ENCODE results near the gene EZH2.
A peak's percentile ranks its signal among the peaks of the same experiment; 100 is the strongest.

The EZH2 gene

DNA sequence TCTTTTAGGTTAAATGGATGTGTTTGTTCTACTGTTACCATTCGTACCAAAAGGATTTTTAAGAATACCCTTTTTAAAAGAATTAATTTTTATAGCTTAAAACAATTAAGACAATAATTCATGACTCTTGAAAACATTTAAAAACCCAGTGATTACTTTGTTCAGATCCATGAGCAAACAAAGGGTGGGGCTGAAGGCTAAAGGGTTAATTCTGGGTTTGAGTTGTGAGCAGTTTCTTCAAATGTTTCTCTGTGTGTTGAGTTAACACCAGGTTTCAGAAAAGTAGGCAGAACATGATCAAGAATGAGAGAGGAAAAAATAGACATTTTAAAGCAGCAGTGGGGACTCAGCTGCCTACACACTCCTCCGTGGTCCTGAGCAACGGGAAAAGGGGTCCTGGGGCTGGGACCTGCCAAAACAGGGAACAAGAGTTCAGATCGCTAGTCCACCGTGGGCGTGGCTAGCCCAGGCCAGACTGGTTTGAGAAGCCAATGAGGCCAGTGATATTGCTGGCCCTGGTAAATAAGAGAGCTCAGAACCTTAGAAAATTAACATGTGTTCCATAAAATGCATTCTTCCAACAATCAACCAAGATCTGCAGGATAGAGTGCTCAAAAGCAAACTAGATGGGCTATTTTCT, 14.9 kb upstream of the EZH2 start:
- no peak for DNase-seq

DNA sequence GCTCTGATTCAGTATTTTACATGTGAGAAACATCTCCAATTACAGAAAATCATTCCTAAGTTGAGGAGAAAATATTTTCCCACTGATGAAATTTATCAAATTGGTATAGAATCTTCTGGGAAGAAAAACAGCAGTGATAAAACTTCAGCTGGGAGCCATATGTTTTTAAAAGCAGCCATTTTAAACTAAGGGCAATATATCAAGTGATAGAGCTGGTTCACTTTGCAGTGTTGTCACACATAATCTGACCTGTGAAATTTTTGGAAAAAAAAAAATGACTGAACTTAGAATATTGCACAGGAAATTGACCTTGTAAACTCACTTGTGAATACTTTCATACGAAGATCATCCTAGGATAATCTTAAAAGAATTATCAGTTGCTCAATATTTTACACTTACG, 10.5 kb upstream of the EZH2 start:
- DNase-seq, result no peak

DNA sequence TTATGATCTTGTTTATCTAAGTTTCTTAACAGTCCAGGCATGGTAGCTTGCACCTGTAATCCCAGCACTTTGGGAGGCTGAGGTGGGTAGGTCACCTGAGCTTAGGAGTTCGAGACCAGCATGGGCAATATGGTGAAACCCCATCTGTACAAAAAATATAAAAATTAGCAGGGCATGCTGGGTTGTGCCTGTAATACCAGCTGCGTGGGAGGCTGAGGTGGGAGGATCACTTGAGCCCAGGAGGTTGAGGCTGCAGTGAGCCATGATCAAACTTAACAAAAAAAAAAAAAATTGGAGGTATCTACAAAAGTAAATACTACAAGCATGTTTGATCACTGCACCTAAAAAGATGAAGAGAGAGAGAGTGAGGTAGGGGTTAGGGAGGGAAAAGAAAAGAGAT, 9.0 kb upstream of the EZH2 start:
- no peak for DNase-seq

DNA sequence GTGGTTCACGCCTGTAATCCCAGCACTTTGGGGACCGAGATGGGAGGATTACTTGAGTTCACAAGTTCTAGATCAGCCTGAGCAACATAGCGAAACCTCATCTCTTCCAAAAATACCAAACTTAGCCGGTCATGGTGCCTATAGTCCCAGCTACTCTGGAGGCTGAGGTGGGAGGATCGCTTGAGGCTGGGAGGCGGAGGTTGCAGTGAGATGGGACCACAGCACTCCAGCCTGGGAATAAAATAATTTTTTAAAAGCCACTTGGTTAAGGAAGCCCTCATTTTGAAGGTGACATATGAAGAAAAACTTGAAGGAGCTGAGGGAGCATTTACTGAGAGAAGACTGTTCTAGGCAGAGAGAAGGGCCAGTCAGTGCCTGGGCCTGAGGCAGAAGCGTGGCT, 4.2 kb upstream of the EZH2 start:
- no peak for DNase-seq

GRCh38 chr7:148886844-148887243, 2.8 kb upstream of the EZH2 start:
- DNase-seq, result no peak

GRCh38 chr7:148884299-148885022, 370 bp upstream of the EZH2 start:
- peak; percentile 76 for DNase-seq

GRCh38 chr7:148883266-148884048, 634 bp downstream of the EZH2 start:
- peak; percentile 47 for DNase-seq

DNA sequence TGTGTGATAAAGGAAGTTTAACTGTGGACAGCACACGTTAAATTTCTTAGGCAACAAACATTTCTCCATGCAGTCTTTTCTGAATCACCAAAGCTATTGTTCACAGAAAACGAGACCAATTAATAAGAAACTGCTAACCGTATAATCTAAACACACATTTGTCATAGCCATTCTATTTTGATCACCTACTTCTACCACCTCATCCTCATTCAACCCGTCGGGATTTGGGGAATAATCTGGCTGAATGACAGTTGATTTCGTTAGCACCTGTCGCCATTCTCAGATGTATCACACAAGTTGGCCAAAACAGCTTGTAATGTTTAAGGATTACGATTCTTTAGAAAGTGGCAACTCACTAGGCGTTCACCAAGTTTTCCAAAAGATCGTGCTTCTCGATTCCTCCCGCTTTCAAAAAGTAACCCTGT, 1.2 kb downstream of the EZH2 start:
- DNase-seq, result peak; percentile 47

DNA sequence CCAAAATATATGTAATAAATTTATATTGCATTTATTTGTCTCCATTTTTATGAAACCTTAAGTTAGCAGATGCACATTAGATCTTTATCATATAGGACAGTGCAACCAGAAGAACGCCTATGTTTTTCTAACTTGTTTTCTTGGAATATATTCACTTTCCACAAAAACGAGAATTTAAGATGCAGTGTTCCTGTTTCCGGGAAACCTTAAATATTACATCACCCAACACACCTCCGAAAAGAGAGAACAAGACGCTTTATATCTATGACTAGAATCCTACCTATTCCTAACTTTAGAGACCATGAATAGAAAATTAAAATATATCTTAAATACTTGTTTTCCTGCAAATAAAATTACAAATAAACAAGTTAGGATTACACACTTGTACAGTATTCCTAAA, 1.9 kb downstream of the EZH2 start:
- no peak for DNase-seq

DNA sequence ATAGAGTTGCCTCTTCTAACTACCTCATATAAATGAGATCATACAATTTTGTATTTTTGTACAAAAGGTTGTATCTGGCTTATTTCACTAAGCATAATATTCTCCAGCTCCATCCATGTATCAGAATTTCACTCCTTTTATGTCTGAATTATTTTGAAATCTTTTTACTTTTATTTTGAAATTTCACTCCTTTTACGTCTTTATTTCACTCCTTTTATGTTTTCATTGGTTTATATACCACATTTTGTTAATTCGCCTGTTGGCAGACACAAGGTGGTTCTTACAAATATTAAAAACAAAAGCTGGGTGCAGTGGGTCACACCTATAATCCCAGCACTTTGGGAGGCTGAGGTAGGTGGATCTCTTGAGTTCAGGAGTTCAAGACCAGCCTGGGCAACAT, 5.8 kb downstream of the EZH2 start:
- DNase-seq, result no peak

- no peak for DNase-seq
These were observed 6.6 kb downstream of the EZH2 start for GRCh38 chr7:148877517-148877916.

DNA sequence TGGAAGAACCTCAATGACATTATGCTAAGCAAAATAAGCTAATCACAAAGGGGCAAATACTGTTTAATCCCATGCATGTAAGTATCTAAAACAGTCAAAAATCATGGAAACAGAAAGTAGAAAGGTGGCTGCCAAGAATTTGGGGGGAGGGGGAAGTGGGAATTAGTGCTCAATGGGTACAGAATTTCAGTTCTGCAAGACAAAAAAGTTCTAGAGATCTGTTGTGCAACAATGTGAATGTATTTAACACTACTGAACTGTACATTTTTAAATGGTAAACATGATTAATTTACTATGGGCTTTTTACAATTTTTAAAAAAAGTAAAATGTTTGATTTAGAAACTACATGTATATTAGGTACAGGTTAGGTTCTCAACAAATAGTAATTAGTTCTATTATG, 11.9 kb downstream of the EZH2 start:
- no peak for DNase-seq

DNA sequence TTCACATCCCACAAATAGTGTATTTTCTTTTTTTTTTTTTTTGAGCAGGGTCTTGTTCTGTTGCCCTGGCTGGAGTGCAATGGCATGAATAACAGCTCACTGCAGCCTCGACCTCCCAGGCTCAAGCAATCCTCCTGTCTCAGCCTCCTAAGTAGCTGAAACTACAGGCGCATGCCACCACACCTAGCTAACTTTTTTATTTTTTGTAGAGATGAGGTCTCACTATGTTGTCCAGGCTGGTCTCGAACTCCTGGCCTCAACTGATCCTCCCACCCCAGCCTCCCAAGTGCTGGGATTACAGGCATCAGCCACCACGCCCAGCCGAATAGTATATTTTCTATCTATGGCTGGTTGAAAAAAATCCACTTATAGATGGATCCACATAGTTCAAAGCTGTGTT, 12.5 kb downstream of the EZH2 start:
- no peak for DNase-seq

DNA sequence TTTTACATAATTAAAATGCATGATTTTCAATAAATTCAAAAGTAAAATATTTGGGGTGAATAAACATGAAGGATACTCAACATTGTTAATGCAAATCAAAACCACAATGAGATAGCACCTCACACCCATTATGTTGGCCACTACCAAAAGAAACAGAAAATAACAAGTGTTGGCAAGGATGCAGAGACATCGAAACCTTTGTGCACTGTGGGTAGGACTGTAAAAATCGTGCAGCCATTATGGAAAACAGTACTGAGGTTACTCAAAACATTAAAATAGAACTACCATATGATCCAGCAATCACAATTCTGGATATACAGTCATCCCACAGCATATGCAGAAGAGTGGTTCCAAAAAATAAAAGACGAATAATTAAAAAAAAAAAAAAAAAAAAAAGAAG, 13.1 kb downstream of the EZH2 start:
- DNase-seq, result no peak

DNA sequence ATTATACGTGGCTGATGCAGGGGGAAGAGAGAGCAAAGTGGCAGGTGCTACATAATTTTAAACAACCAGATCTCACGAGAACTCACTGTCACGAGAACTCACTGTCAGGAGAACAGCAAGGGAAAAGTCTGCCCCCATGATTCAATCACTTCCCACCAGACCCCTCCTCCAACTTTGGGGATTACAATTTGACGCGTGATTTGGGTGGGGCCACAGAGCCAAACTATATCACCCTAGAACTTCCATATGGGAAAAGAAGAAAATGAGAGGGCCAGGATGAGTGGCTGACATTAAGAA, 15.8 kb downstream of the EZH2 start:
- DNase-seq, result no peak

DNA sequence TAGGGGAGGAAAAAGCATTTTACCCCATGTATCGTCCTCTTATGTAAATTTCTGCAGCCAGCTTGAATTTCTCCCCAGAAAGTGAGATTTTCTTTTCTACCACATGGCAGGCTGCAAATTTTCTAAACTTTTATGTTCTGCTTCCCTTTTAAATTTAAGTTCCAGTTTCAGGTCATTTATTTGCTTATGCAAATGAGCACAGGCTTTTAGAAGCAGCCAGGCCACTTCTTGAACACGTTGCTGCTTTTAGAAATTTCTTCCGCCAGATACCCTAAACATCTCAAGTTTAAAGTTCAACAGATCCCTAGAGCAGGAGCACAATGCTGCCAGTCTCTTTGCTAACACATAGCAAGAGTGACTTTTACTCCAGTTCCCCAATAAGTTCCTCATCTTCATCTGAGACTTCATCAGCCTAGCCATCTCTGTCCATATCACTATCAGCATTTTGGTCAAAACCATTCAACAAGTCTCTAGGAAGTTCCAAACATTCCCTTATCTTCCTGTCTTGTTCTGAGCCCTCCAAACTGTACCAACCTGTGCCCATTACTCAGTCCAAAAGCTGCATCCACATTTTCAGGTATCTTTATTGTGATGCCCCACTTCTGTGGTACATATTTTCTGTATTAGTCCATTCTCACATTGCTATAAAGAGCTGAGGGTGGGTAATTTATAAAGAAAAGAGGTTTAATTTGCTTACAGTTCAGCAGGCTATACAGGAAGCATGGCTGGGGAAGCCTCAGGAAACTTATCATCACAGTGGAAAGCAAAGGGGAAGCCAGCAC, 16.3 kb downstream of the EZH2 start:
- DNase-seq, result no peak

GRCh38 chr7:148866362-148866761, 17.7 kb downstream of the EZH2 start:
- no peak for DNase-seq

DNA sequence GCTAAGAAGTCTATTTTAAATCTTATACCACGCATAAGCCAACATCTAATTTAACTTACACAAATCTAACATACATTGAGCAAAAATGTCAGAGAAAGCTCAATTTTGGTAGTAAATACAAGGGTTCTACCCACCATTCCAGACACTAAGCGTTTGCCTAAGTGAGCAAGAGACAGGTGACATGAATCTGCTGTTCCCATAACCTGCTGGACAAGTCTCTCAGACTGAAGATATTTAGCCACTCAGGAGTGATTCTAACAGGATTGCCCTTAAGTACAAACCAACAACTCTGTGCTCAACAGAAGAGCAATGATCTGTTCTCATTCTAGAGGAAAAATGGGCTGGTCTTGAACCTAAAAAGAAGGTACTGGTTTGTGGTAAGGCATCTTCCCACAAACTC, 18.8 kb downstream of the EZH2 start:
- no peak for DNase-seq

DNA sequence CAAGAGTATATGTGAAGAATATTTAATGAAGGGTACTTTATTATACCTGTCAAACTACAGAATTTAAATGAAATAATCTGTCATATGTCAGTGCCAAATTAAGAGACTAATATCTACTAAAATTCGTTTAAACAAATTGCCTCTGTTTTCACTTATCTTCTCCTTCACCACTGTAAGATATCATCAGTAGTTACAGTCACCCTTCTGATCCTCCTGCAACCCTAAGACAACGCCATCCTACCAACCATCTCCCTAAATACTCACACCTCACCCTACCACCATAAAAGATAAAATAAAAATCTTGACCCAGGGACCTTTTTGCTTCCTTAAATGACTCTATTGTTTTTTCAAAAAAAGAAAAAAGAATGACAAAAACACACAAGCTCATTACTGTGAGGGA, 20.8 kb downstream of the EZH2 start:
- no peak for DNase-seq

- no peak for DNase-seq
These were observed 21.6 kb downstream of the EZH2 start for GRCh38 chr7:148862481-148862880.

- no peak for DNase-seq
These were observed 25.6 kb downstream of the EZH2 start for GRCh38 chr7:148858489-148858888.

DNA sequence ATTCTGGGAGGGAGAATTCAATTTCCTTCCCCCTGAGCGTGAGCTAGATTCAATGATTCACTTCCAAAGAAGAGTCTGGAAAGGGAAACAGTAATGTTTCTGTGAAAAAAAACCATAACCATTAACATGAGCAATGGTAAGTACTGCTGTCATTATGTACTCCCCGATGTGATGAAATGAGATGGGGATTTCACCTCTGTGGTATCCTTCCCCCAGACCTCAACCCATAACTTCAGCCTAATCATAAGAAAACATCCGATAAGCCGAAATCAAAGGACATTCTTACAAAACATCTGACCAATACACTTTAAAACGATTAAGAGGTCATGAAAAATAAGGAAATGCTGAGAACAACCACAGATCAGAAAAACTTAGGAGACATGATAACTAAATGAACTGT, 27.2 kb downstream of the EZH2 start:
- no peak for DNase-seq

GRCh38 chr7:148856578-148856881, 27.6 kb downstream of the EZH2 start:
- DNase-seq, result no peak

DNA sequence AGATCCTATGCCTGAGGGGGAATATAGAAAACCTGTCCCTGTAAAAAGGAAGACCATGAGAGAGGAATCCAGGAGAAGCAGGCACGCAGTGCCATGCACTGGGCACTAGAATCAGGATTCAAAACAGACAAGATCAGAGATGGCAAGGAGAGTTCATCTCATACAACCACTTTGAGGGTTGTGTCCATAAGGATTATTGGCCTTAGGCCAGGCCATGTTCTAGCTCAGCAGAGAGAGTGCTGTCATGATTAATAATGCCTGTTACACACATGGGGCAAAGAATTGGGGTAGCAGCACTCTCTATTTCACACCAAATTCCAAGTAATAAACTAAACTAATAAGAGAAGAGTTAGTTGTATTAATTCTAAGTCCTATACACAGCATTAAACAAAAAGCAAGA, 29.1 kb downstream of the EZH2 start:
- no peak for DNase-seq

Data from NCI-H1694 (cell line).